Mucosa of rectum (tissue), 2 donors: ENCODE results near the gene SPRR3.

ENCODE experiments used
- H3K27ac ChIP-seq, 2 donors: one replicate each; pipeline ENCODE4 v1.7.0; 2013; ENCODE audit warnings: inconsistent platforms in 2 of 2, low read depth in 2 of 2, low read length in 2 of 2
- H3K27me3 ChIP-seq, 2 donors: one replicate each; pipeline ENCODE4 v1.7.0; 2013; ENCODE audit warnings: low read length in 2 of 2; ENCODE audit not compliant: control insufficient read depth in 2 of 2, insufficient read depth in 2 of 2
- H3K36me3 ChIP-seq, 2 donors: one replicate each; pipeline ENCODE4 v1.7.0; 2013; ENCODE audit warnings: low read length in 2 of 2; ENCODE audit not compliant: control insufficient read depth in 2 of 2, insufficient read depth in 2 of 2
- H3K4me1 ChIP-seq, 2 donors: one replicate each; pipeline ENCODE4 v1.7.0; 2013; ENCODE audit warnings: low read length in 2 of 2, mild to moderate bottlenecking in 1 of 2; ENCODE audit not compliant: control insufficient read depth in 2 of 2, insufficient read depth in 2 of 2
- H3K4me3 ChIP-seq, 2 donors: one replicate each; pipeline ENCODE4 v1.7.0; 2013; ENCODE audit warnings: low read length in 2 of 2
- H3K9ac ChIP-seq, 2 donors: one replicate each; pipeline ENCODE4 v1.7.0; 2013; ENCODE audit warnings: low read length in 2 of 2, low read depth in 1 of 2, mild to moderate bottlenecking in 1 of 2
- H3K9me3 ChIP-seq, 2 donors: one replicate each; pipeline ENCODE4 v1.7.0; 2013; ENCODE audit warnings: low read length in 2 of 2; ENCODE audit not compliant: control insufficient read depth in 2 of 2
- donor health status: healthy.
- donor health status: Normal muscosa, but diverticular disease.

SPRR3 gene, protein sequence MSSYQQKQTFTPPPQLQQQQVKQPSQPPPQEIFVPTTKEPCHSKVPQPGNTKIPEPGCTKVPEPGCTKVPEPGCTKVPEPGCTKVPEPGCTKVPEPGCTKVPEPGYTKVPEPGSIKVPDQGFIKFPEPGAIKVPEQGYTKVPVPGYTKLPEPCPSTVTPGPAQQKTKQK

DNA sequence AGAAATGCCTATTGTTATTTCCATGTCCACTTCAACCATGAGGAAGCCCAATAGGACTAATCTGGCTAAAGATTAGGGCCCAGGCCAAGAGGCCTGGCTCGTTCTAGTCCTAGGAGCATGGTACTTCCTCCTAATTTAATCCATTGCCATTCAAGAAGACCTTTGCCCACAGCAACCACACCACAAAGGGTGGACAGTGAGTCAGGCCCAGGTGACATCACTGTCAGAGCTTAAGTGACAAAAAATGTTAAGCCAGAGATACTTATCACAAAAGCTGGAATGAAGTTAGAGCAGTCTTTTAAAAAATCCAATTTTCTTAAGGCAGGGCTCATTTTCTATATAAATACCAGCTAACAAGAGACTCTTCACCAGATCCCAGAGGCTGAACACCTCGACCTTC is at the start of gene SPRR3:
Gene SPRR3 (plus strand): TSS at position 368 of the 400 bp plus-strand sequence. CDS start 1,272 bp downstream, outside the sequence.
- no peaks in the 10 kb centered on the region for H3K36me3 ChIP-seq
- H3K4me1 ChIP-seq, result no peaks in the 10 kb centered on the region
- no peak within 1 kb of the TSS for H3K4me3 ChIP-seq
- H3K27ac ChIP-seq, result no peak within 1 kb of the TSS
- H3K9me3 ChIP-seq, result no peaks in the 10 kb centered on the region
- H3K9ac ChIP-seq, result no peak within 1 kb of the TSS
- H3K27me3 ChIP-seq, result peaks cover 0 to 2% of the 10 kb centered on the region in 2 donors

DNA sequence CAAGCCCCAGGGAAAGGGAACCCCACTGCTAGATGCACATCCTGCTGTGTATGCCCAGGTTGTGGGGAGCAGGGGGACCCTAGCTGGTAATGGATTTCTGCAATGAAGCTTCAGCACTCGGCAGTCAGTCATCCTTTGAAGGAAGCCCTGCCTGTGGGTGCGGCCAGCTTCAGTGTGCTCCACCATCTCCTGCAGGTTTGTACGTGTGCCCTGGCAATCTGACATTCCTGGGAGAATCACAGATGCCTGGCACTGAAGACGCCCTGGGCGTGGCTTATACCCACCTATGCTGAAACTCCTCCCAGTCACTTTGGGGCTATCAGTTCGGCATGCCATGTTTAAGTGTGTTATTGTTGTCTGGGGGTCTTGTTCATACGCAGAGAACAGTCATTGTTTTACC is 47.8 kb upstream of the SPRR3 start:
- no peak overlapping the region for H3K27ac ChIP-seq
- H3K9ac ChIP-seq, result no peak overlapping the region
- no peaks in the 10 kb centered on the region for H3K4me1 ChIP-seq
- no peaks in the 10 kb centered on the region for H3K27me3 ChIP-seq
- H3K4me3 ChIP-seq, result no peak overlapping the region
- no peaks in the 10 kb centered on the region for H3K36me3 ChIP-seq
- no peaks in the 10 kb centered on the region for H3K9me3 ChIP-seq

DNA sequence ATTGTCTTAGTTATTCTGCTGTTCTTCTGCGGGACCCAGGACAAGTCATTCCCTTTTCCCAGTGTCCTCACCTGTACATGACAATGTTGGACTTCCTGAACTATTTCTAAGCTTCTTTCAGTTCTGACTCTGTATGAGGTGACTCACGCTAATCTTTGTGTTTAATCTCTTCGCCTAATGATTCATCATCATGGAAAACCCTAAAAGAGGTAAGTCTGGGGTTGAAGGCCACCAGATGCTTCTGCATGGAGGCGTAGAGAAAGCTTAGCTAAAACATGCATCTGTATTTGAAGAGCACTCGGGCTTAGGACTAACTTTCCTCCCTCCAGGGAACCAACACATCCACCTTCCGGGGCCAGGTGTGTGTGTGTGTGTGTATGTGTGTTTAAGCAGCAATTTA is 47.1 kb upstream of the SPRR3 start:
- Histone ChIP-seq H3K4me3 (no peak overlapping the region), H3K36me3 (no peaks in the 10 kb centered on the region), H3K9ac (no peak overlapping the region), H3K27me3 (no peaks in the 10 kb centered on the region), H3K4me1 (no peaks in the 10 kb centered on the region), H3K27ac (no peak overlapping the region), H3K9me3 (no peaks in the 10 kb centered on the region)

DNA sequence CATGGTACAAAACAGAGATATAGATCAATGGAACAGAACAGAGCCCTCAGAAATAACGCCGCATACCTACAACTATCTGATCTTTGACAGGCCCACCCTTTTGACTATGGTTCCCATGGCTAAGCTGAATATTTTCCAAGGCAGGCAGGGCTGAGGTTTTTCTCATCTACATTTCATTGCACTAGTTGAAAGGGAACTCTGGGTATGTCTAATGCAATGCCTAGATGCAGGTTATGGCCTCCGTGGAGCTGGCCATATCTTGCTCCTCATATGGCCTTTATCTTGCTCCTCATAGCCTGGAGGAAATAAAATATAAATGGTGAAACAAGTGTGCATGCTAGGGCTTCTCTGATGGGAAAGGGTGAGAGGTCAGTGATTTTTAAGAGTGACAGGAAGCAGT is 44.0 kb upstream of the SPRR3 start:
- H3K4me3 ChIP-seq, result no peak overlapping the region
- no peaks in the 10 kb centered on the region for H3K4me1 ChIP-seq
- H3K27me3 ChIP-seq, result no peaks in the 10 kb centered on the region
- no peaks in the 10 kb centered on the region for H3K9me3 ChIP-seq
- no peak overlapping the region for H3K27ac ChIP-seq
- H3K36me3 ChIP-seq, result no peaks in the 10 kb centered on the region
- no peak overlapping the region for H3K9ac ChIP-seq

DNA sequence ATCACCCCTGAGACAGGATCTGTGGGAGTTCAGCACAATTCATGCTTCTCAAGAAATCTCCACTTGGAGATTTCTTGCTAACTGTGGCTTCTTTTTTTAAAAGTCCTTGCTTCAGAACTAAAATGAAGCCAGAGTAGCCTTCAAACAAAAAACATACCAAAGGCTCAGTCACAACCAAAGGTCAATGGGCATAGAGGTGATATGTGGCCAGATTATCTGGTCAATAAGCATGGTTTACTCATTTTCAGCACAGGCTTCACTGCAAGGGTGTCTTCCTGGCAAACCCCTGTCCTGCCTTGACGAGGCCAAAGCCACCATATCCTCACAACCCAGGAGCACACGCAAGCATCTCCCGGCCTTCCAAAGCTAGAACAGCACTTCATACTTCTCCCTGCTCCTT is 42.3 kb upstream of the SPRR3 start:
- H3K27me3 ChIP-seq, result no peaks in the 10 kb centered on the region
- no peak overlapping the region for H3K27ac ChIP-seq
- H3K4me1 ChIP-seq, result no peaks in the 10 kb centered on the region

DNA sequence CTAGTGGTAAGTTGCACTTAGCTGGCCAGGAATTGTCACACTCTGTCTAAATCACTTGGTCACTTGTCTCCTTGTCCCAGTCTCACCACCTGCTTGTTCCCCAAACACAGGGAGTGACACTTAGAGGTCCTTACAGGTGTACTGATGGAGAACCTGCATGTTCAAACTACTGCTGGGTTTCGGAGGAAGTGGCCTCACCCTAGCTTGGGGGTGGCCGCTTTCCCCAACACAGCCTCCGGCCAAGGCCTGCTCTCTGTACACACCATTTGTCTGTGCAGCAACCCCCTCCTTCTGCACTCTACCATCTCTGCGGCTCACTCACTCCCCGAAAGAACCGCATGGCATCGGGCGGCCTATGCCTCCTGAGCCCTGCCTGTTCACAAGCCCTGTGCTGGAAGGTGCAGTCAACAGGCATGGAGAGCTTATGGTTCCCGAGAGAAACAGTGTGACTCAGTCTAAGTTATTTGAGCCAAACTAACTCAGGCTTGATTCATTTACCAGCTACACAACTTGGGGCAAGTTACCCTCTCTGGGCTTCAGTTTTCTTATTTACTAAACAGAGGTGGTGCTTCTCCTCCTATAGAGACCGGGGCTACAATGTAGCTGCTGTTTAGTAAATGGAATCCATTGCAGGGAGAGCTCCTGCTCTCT is 41.6 kb upstream of the SPRR3 start:
- Histone ChIP-seq H3K27me3 (no peaks in the 10 kb centered on the region), H3K4me1 (no peaks in the 10 kb centered on the region), H3K4me3 (no peak overlapping the region), H3K9me3 (no peaks in the 10 kb centered on the region), H3K27ac (no peak overlapping the region), H3K36me3 (no peaks in the 10 kb centered on the region), H3K9ac (no peak overlapping the region)

More for the DNA sequence above, 42.3 kb upstream of the SPRR3 start:
- no peak overlapping the region for H3K4me3 ChIP-seq
- no peaks in the 10 kb centered on the region for H3K9me3 ChIP-seq
- no peak overlapping the region for H3K9ac ChIP-seq
- no peaks in the 10 kb centered on the region for H3K36me3 ChIP-seq

DNA sequence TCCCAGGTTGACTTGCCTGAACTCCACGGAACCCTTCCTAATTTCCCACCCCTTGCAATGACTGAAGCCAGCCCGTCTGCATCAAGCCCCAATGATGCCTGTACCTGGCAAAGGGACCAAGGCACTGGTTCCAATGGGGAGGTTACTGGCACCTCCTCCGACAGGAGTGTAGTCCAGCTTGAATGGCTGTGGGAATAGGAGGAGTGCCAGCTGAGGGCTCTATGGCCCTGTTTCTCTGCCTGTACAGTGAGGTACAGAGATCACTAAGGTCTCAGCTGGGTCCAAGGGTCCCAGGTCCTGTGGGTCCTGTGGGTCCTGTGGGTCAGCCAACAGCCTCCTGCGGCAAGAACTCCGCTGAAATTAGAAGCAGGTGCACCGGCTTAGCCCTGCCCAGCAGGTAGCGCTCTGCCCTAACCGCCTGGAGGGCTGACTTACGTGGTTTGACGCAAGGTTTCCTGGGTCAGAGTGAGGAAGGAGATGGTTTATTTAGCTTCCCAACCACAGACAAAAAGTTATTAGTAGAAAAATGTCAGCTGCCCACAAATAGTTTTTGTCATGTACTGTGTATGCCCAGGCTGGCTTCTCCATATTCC is 41.0 kb upstream of the SPRR3 start:
- H3K27ac ChIP-seq, result no peak overlapping the region
- H3K9me3 ChIP-seq, result no peaks in the 10 kb centered on the region
- no peak overlapping the region for H3K9ac ChIP-seq
- no peaks in the 10 kb centered on the region for H3K4me1 ChIP-seq
- no peaks in the 10 kb centered on the region for H3K27me3 ChIP-seq
- H3K4me3 ChIP-seq, result no peak overlapping the region
- no peaks in the 10 kb centered on the region for H3K36me3 ChIP-seq

DNA sequence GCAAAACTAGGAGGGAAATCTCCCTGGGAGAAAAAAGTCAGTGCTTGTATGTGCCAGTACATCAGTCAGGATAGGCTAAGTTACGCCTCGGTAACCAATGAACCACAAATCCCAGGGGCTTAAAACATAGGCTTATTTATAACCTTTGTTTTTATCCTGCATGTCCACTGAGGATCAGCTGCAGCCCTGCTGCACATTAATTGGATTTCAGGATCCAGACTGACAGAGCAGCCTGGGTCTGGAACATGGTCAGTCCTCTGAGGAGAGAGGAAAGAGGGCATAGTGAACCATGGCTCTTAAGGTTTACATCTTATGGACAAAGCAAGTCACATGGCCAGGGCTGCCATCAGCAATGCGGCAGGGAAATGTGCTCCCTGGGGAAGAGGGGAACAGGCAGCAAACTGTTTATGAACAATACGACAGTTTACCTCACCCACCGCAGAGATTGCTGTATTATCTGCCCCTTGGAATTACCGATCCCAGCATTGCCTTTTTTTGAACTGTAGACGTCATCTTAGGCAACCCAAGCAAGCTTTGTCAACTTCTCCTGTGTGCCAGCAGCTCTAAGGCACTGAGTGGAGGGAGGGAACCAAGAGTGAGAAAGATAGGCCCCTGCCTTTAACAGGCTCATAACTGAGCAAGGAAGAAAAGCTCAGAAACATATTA is 40.2 kb upstream of the SPRR3 start:
- no peaks in the 10 kb centered on the region for H3K27me3 ChIP-seq
- no peak overlapping the region for H3K4me3 ChIP-seq
- H3K4me1 ChIP-seq, result no peaks in the 10 kb centered on the region
- no peaks in the 10 kb centered on the region for H3K36me3 ChIP-seq
- no peak overlapping the region for H3K9ac ChIP-seq
- H3K27ac ChIP-seq, result no peak overlapping the region
- H3K9me3 ChIP-seq, result no peaks in the 10 kb centered on the region

DNA sequence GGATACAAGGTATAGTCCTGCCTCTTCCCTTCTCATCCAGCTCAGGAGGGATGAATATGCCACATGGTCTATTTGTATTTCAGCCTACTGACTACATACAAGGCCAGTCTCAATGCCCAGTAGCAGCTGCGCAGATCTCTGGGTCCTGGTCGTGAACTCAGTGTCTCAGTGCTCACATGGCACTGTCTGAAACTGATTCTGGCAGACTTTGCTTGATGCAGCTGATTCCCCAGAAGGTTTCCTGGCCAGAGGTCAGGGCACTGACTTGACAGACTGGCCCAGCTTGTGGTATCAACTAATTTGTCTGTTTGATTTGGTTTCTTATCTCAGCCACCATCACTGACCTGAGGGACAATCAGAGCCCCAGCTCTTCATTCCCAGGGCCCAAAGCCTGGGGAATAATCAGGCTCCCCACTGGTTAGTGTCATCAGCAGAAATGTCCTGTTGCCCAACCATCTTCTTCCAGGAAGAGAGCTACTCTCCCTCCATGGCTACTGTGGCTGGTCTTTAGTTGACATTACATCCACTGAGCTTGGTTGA is 38.6 kb upstream of the SPRR3 start:
- Histone ChIP-seq H3K27ac (no peak overlapping the region), H3K9ac (no peak overlapping the region), H3K9me3 (no peaks in the 10 kb centered on the region), H3K4me3 (no peak overlapping the region), H3K36me3 (no peaks in the 10 kb centered on the region), H3K27me3 (no peaks in the 10 kb centered on the region), H3K4me1 (no peaks in the 10 kb centered on the region)

DNA sequence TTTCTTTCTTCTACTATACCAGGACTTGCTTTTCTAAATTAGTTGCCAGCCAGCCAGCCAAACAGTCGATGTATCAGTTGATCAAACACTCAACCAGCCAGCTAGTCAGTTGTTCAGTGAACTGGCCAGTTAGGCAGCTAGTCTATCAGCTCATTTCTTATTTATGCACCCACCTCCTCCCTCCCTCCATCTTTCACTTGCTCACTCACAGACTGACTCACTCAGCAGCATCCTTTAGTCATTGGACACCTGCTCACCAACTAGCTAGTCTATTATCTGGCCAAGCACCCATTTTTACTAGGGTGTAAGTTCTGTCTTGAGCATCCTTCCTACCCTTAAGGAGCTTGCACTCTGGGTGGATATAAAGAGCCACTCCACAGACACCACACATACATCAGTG is 37.0 kb upstream of the SPRR3 start:
- Histone ChIP-seq H3K27ac (no peak overlapping the region), H3K36me3 (no peaks in the 10 kb centered on the region), H3K9ac (no peak overlapping the region), H3K27me3 (no peaks in the 10 kb centered on the region), H3K4me1 (no peaks in the 10 kb centered on the region), H3K9me3 (no peaks in the 10 kb centered on the region), H3K4me3 (no peak overlapping the region)
